SK-N-SH (cell line): ENCODE measurements around the gene TMEM198. TPM values are rescaled to one million over a fixed set of nuclear protein-coding genes. Genes with fewer than 3 reads are reported as not detected.

ENCODE experiments used
- CTCF ChIA-PET: fragments of 300-600, 350-600 bp; formaldehyde crosslinking; extraction: SDS; loops from one replicate; lab custom pipeline; 2021; lab: Yijun Ruan, JAX
- POLR2A ChIA-PET: fragments of 350-600 bp; sonication (Branson Sonifier 250); formaldehyde crosslinking; extraction: SDS; loops from one replicate; lab custom pipeline; 2020; ENCODE audit warnings: antibody characterized with exemption, inconsistent platforms; lab: Yijun Ruan, JAX
- DNase-seq: peaks from one replicate; pipeline ENCODE4 v3.0.0; 2012
- H2AFZ ChIP-seq: fragments of 200-600 bp; sonication (generic); 2 replicates; pipeline ENCODE4 v1.8.1; 2016; ENCODE audit warnings: antibody characterized with exemption, mild to moderate bottlenecking, low read depth
- H3F3A ChIP-seq: fragments of 200-600 bp; sonication (generic); replicated peaks from 2 replicates; pipeline ENCODE3; 2016; ENCODE audit warnings: antibody characterized with exemption, mild to moderate bottlenecking; ENCODE audit not compliant: insufficient read depth
- H3K27ac ChIP-seq, 2 experiments: fragments of 200-500 bp in 1 of 2; fragments of 200-600 bp in 1 of 2; sonication (Bioruptor generic) in 1 of 2; sonication (generic), shearing (Covaris generic) in 1 of 2; 2 replicates each; pipeline versions ENCODE4 v1.5.1 to v1.6.1; 2014 to 2016; ENCODE audit warnings: low read depth in 2 of 2, inconsistent platforms in 1 of 2, low read length in 1 of 2, mild to moderate bottlenecking in 1 of 2, mixed read lengths in 1 of 2
- H3K27me3 ChIP-seq: fragments of 200-600 bp; sonication (generic), shearing (Covaris generic); 2 replicates; pipeline ENCODE4 v1.6.1; 2016; ENCODE audit warnings: mixed run types; ENCODE audit not compliant: insufficient read depth
- H3K36me3 ChIP-seq, 2 experiments: fragments of 200-500 bp in 1 of 2; fragments of 200-600 bp in 1 of 2; sonication (Bioruptor generic) in 1 of 2; sonication (generic) in 1 of 2; replicated peaks in 1 of 2; 2 replicates each; pipeline versions ENCODE3 to v1.5.1; 2014 to 2016; ENCODE audit warnings: low read length in 1 of 2, mild to moderate bottlenecking in 1 of 2; ENCODE audit not compliant: insufficient read depth in 2 of 2, control insufficient read depth in 1 of 2
- H3K4me1 ChIP-seq, 2 experiments: fragments of 200-500 bp in 1 of 2; fragments of 200-600 bp in 1 of 2; sonication (Bioruptor generic) in 1 of 2; sonication (generic), shearing (Covaris generic) in 1 of 2; 2 replicates each; pipeline versions ENCODE4 v1.5.1 to v1.6.1; 2014 to 2016; ENCODE audit warnings: low read depth in 1 of 2, low read length in 1 of 2, mixed run types in 1 of 2; ENCODE audit not compliant: insufficient read depth in 2 of 2, control insufficient read depth in 1 of 2
- H3K4me2 ChIP-seq: fragments of 200-600 bp; sonication (generic), shearing (Covaris generic); 2 replicates; pipeline ENCODE4 v1.6.1; 2017; ENCODE audit warnings: mixed run types
- H3K4me3 ChIP-seq, 2 experiments: fragments of 200-500 bp in 1 of 2; fragments of 200-600 bp in 1 of 2; sonication (Bioruptor generic) in 1 of 2; sonication (generic), shearing (Covaris generic) in 1 of 2; 2 replicates each; pipeline versions ENCODE4 v1.5.1 to v1.8.1; 2014 to 2016; ENCODE audit warnings: low read depth in 2 of 2, inconsistent platforms in 1 of 2, low read length in 1 of 2, mild to moderate bottlenecking in 1 of 2, mixed read lengths in 1 of 2, moderate library complexity in 1 of 2
- H3K79me2 ChIP-seq: fragments of 200-600 bp; sonication (generic); 2 replicates; pipeline ENCODE4 v1.8.1; 2017; ENCODE audit warnings: mild to moderate bottlenecking; ENCODE audit not compliant: insufficient read depth
- H3K9ac ChIP-seq: fragments of 200-600 bp; sonication (generic); 2 replicates; pipeline ENCODE4 v1.6.1; 2017; ENCODE audit warnings: mixed run types
- H3K9me2 ChIP-seq: fragments of 200-600 bp; sonication (generic); 2 replicates; pipeline ENCODE4 v1.6.1; 2017; ENCODE audit warnings: mixed run types
- H3K9me3 ChIP-seq: fragments of 200-600 bp; sonication (generic); 2 replicates; pipeline ENCODE4 v1.6.1; 2017; ENCODE audit warnings: mixed run types, mild to moderate bottlenecking, moderate library complexity
- H4K20me1 ChIP-seq: fragments of 200-600 bp; sonication (generic); 2 replicates; pipeline ENCODE4 v1.6.1; 2017; ENCODE audit warnings: mild to moderate bottlenecking, mixed run types; ENCODE audit not compliant: insufficient read depth
- CHD2 ChIP-seq: fragments of 150-350 bp; IDR thresholded peaks from 2 replicates; pipeline ENCODE4 v1.6.1; 2018; ENCODE audit warnings: low read length; ENCODE audit not compliant: partially characterized antibody
- EZH2phosphoT487 ChIP-seq: fragments of 200-600 bp; sonication (generic); IDR thresholded peaks from 2 replicates; pipeline ENCODE4 v1.6.1; 2017; ENCODE audit warnings: low read depth, mixed run types, mild to moderate bottlenecking, antibody characterized with exemption, moderate library complexity, borderline replicate concordance
- FOXJ3 ChIP-seq: sonication (generic); formaldehyde crosslinking; IDR thresholded peaks from 2 replicates; pipeline ENCODE4 v1.5.1; 2020; ENCODE audit warnings: mild to moderate bottlenecking, missing genetic modification reagents
- FOXM1 ChIP-seq: IDR thresholded peaks from 2 replicates; pipeline ENCODE4 v1.4.0; 2012; ENCODE audit warnings: low read depth, mild to moderate bottlenecking
- GABPA ChIP-seq: IDR thresholded peaks from 2 replicates; pipeline ENCODE4 v1.4.0; 2012; ENCODE audit warnings: low read depth, mild to moderate bottlenecking
- JUND ChIP-seq: IDR thresholded peaks from 2 replicates; pipeline ENCODE4 v1.4.0; 2012
- MEF2A ChIP-seq: IDR thresholded peaks from 2 replicates; pipeline ENCODE4 v1.4.0; 2012; ENCODE audit warnings: low read depth, borderline replicate concordance
- MXI1 ChIP-seq: IDR thresholded peaks from 2 replicates; pipeline ENCODE4 v1.6.1; 2012; ENCODE audit warnings: mild to moderate bottlenecking, low read depth, low read length, improper control_type of control experiment
- NFIC ChIP-seq: IDR thresholded peaks from 2 replicates; pipeline ENCODE4 v1.4.0; 2012; ENCODE audit warnings: borderline replicate concordance
- RAD21 ChIP-seq: IDR thresholded peaks from 2 replicates; pipeline ENCODE4 v1.6.1; 2012; ENCODE audit warnings: mild to moderate bottlenecking, low read length
- SIN3A ChIP-seq: IDR thresholded peaks from 2 replicates; pipeline ENCODE4 v1.6.1; 2012; ENCODE audit warnings: low read depth, mild to moderate bottlenecking, low read length, moderate library complexity, borderline replicate concordance
- SMC3 ChIP-seq: IDR thresholded peaks from 2 replicates; pipeline ENCODE4 v1.6.1; 2012; ENCODE audit warnings: low read depth, low read length, improper control_type of control experiment
- TAF1 ChIP-seq: IDR thresholded peaks from 2 replicates; pipeline ENCODE4 v1.6.1; 2012; ENCODE audit warnings: low read depth, mild to moderate bottlenecking, low read length, moderate library complexity, borderline replicate concordance
- TCF12 ChIP-seq: IDR thresholded peaks from 2 replicates; pipeline ENCODE4 v1.4.0; 2012
- YY1 ChIP-seq: IDR thresholded peaks from 2 replicates; pipeline ENCODE4 v1.4.0; 2012; ENCODE audit warnings: low read depth, mild to moderate bottlenecking
- whole genome bisulfite sequencing: methylation state at CpG from one replicate; pipeline ENCODE4 v1.1.6; 2017; ENCODE audit warnings: low lambda C conversion rate; 5-methylcytosine and 5-hydroxymethylcytosine counted together
- polyA plus RNA-seq, 3 experiments: library from polyadenylated mRNA; depleted of rRNA; stranded (reverse); fragments of >200 nt; gene quantifications; 2 replicates each; pipeline ENCODE4 v1.2.3, GENCODE V29; 2012
- TF ChIP-seq, protein P1 (sequence below): IDR thresholded peaks from 2 replicates; pipeline ENCODE4 v1.4.0; 2012; ENCODE audit warnings: low read depth
- TF ChIP-seq, protein P2 (sequence below): IDR thresholded peaks from 2 replicates; pipeline ENCODE4; 2012
- TF ChIP-seq, protein P3 (sequence below): fragments of 150-350 bp; IDR thresholded peaks from 2 replicates; pipeline ENCODE4 v1.6.1; 2017; ENCODE audit warnings: antibody characterized with exemption, low read length, low read depth, borderline replicate concordance

TMEM198 gene
- polyA plus RNA-seq, 1 of the 3 experiments (the other 2 are of a cell fraction), result 4.7 TPM

DNA sequence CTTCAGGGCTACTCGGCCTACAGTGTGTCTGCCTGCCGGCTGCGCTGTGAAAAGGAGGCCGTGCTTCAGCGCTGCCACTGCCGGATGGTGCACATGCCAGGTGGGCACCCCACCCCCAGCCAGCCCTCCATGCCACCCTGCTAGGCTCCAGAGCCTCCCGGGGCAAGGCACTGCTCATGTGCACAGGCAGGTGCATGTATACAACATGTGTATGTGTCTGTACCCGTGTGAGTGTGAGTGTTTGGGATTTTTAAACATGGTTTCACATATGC, 11.5 kb upstream of the TMEM198 start:
- Histone ChIP-seq H4K20me1 (no peaks in the 10 kb centered on the region), H2AFZ (no peak overlapping the region), H3K27ac (no peak overlapping the region), H3F3A (no peaks in the 10 kb centered on the region), H3K27me3 (no peaks in the 10 kb centered on the region; the same call in 1 of the 2 replicates), H3K79me2 (no peaks in the 10 kb centered on the region), H3K9me3 (no peaks in the 10 kb centered on the region), H3K9me2 (no peaks in the 10 kb centered on the region), H3K9ac (no peak overlapping the region), H3K4me2 (no peak overlapping the region), H3K36me3 (no peaks in the 10 kb centered on the region), H3K4me1 (peaks cover 0 to 18% of the 10 kb centered on the region in 2 experiments; a peak in 2 of 4 replicates), H3K4me3 (no peak overlapping the region)
- TF ChIP-seq, protein P1, sequence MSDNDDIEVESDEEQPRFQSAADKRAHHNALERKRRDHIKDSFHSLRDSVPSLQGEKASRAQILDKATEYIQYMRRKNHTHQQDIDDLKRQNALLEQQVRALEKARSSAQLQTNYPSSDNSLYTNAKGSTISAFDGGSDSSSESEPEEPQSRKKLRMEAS, result no peak
- no peak for TF ChIP-seq YY1
- TF ChIP-seq GABPA, result no peak
- TF ChIP-seq MEF2A, result no peak
- ChIA-PET CTCF (interaction anchor here (1.1 to 62.1 kb wide), 7 partner anchors 9 to 164 kb away, joined by 3 to 2824 read pairs (median 154); partner anchors contain the start of genes ASIC4, CHPF, DNPEP and GMPPA), POLR2A (no interaction called here)
- 48% methylated on average over 3 of the region's 8 CpGs for WGBS
- DNase-seq, result no peak

DNA sequence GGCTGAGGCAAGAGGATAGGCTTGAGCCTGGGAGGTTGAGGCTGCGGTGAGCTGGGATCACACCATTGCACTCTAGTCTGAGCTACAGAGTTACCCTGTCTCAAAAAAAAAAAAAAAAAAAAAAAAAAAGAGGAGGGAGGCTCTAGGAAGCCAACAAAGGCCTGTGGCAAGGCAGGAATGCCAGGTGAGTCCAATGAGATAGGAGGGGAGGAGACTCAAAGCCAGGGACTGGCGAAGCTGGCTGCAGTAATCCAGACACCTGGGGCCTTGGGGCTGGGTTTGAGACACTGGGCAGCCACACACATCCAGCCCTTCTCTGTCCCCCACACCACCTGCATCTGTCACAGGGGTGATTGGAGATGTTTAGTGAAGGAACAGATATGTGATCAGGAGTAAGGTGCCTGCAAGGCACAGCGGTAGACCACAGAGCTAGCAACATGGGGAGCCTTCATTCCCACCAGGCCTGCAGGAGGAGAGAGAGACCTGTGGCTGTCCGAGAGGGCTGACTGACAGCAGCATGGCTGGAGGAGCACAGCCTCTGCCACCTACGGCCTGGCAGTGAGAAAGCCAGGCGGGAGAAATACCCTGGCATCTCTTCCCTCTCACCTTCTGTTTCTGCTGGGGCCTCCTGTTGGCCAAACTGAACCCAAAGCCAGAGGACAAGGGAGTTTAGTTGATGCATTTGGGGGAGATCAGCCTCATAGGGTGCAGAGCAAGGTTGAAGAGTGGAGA, 9.7 kb upstream of the TMEM198 start:
- Histone ChIP-seq H3K9me3 (no peaks in the 10 kb centered on the region), H3K27me3 (no peaks in the 10 kb centered on the region; the same call in 1 of the 2 replicates), H3K4me1 (peaks cover 0 to 17% of the 10 kb centered on the region in 2 experiments; a peak in 1 of 4 replicates), H3K79me2 (no peaks in the 10 kb centered on the region), H3K9ac (no peak overlapping the region), H3K4me2 (no peak overlapping the region), H2AFZ (no peak overlapping the region), H3K9me2 (no peaks in the 10 kb centered on the region), H3K36me3 (peaks cover 0 to 5% of the 10 kb centered on the region in 2 experiments), H3K4me3 (no peak overlapping the region), H3F3A (no peaks in the 10 kb centered on the region), H3K27ac (no peak overlapping the region), H4K20me1 (no peaks in the 10 kb centered on the region)
- 76% methylated on average over 5 of the region's 6 CpGs for WGBS
- POLR2A ChIA-PET, result no interaction called here
- CTCF ChIA-PET, result interaction anchor here (0.5 to 62.1 kb wide), 6 partner anchors 7 to 131 kb away, joined by 3 to 2824 read pairs (median 4); partner anchors contain the start of genes ASIC4 and GMPPA
- TF ChIP-seq SMC3, result no peak
- no peak for TF ChIP-seq EZH2phosphoT487
- TF ChIP-seq NFIC, result no peak
- TF ChIP-seq JUND, result no peak
- no peak for DNase-seq

DNA sequence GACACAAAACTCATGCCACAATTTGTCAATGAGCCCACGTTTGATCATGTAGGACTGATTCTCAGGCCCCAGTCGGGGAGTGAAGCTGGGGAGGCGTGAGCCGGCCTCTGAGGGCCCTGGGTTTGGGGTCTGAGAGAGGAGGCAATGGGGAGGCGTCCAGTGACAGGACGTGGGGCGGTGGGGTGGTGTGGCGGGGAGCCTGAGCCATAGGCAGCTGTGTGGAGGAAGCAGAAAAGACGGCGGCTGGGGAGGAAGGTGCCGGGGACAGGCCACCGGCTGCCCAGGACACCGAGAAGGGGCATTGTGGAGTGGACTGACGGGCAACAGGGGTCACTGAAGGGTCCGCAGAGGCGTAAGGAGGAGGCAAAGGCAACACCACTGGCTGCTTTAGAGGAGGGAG, 7.4 kb upstream of the TMEM198 start:
- 88% methylated on average over 15 of the region's 16 CpGs for WGBS
- peaks cover 9 to 28% of the 10 kb centered on the region in 2 experiments for H3K36me3 ChIP-seq
- DNase-seq, result no peak
- ChIA-PET CTCF (interaction anchor here (1.2 to 62.1 kb wide), 6 partner anchors 8 to 147 kb away, joined by 3 to 2824 read pairs (median 14); partner anchors contain the start of genes ASIC4 and GMPPA), POLR2A (no interaction called here)
- no peaks in the 10 kb centered on the region for H3K9me2 ChIP-seq
- no peaks in the 10 kb centered on the region for H3K79me2 ChIP-seq
- no peak overlapping the region for H3K9ac ChIP-seq
- H3F3A ChIP-seq, result no peaks in the 10 kb centered on the region
- no peaks in the 10 kb centered on the region for H3K9me3 ChIP-seq
- H3K4me1 ChIP-seq, result peaks cover 0 to 7% of the 10 kb centered on the region in 2 experiments; a peak in 1 of 4 replicates
- H3K4me2 ChIP-seq, result no peak overlapping the region
- peaks cover 10% of the 10 kb centered on the region for H4K20me1 ChIP-seq
- no peak overlapping the region for H3K4me3 ChIP-seq
- H2AFZ ChIP-seq, result no peak overlapping the region
- no peaks in the 10 kb centered on the region for H3K27me3 ChIP-seq
- H3K27ac ChIP-seq, result no peak overlapping the region
- TF ChIP-seq SIN3A (no peak), MXI1 (no peak), NFIC (no peak), EZH2phosphoT487 (no peak), RAD21 (no peak), FOXM1 (no peak), MEF2A (no peak), CHD2 (no peak), FOXJ3 (no peak), TAF1 (no peak), TCF12 (no peak), YY1 (no peak), SMC3 (no peak)
- TF ChIP-seq, protein P2, sequence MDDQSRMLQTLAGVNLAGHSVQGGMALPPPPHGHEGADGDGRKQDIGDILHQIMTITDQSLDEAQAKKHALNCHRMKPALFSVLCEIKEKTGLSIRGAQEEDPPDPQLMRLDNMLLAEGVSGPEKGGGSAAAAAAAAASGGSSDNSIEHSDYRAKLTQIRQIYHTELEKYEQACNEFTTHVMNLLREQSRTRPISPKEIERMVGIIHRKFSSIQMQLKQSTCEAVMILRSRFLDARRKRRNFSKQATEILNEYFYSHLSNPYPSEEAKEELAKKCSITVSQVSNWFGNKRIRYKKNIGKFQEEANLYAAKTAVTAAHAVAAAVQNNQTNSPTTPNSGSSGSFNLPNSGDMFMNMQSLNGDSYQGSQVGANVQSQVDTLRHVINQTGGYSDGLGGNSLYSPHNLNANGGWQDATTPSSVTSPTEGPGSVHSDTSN, result no peak
- TF ChIP-seq, protein P3, sequence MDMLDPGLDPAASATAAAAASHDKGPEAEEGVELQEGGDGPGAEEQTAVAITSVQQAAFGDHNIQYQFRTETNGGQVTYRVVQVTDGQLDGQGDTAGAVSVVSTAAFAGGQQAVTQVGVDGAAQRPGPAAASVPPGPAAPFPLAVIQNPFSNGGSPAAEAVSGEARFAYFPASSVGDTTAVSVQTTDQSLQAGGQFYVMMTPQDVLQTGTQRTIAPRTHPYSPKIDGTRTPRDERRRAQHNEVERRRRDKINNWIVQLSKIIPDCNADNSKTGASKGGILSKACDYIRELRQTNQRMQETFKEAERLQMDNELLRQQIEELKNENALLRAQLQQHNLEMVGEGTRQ, result no peak
